Occipital lobe (tissue), 2 donors: Measurements from ENCODE around the gene FTL. TPM values are rescaled to one million over a fixed set of nuclear protein-coding genes. Genes with fewer than 3 reads are reported as not detected.

Experiments
- DNase-seq: peaks from one replicate; lab custom pipeline; 2025; lab: John Stamatoyannopoulos, UW
- total RNA-seq: library from RNA; depleted of rRNA; stranded (reverse); fragments of >200 nt; gene quantifications from one replicate; pipeline ENCODE4 v1.2.3, GENCODE V29; 2014

Gene FTL
- total RNA-seq, 1 donor from 2014 or later: 677 TPM

DNA sequence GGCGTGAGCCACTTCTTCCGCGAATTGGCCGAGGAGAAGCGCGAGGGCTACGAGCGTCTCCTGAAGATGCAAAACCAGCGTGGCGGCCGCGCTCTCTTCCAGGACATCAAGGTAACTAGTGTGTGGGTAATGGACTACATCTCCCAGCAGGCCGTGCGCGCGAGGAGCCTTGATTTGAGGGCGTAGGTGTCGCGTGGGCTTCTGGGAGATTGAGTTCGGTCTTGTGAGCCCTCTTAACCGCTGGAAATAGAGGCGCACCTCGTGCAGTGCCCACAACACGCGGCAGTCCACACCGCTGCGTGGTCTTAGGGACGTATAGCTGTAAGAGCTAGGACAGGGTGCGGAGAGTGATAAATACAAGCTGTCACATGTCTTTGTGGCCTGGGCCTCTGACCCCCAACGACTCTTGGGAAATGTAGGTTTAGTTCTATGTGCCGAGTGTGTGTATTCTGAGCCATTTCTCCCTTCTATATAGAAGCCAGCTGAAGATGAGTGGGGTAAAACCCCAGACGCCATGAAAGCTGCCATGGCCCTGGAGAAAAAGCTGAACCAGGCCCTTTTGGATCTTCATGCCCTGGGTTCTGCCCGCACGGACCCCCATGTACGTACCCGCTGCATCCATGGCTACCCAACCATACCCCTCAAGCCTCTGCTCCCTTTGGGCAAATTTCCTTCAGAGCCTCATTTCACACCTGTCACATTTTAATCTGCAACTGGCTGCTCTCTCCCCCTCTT is 864 bp downstream of the FTL start:
- DNase-seq: peak; percentile 84

DNA sequence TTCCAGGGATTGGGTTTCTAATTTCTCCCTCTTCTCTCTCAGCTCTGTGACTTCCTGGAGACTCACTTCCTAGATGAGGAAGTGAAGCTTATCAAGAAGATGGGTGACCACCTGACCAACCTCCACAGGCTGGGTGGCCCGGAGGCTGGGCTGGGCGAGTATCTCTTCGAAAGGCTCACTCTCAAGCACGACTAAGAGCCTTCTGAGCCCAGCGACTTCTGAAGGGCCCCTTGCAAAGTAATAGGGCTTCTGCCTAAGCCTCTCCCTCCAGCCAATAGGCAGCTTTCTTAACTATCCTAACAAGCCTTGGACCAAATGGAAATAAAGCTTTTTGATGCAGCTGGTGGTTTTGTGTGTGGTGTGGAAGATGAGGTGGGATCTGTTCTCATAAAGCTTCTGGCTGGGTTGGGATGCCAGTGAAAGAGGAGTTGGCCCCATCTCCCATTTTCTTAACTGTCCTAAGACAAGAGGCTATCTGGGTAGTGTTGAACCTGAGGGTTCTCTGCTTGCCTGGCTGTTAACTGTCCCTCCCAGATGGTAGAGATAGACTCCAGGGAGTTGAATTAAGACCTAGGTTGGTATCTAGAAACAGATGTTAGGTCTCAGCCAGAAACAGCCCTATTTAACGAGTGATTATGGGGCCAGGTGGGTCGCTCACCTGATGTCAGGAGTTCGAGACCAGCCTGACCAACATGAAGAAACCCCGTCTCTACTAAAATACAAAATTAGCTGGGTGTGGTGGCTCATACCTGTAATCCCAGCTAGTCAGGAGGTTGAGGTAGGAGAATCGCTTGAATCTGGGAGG is 1.6 kb downstream of the FTL start:
- DNase-seq: no peak

DNA sequence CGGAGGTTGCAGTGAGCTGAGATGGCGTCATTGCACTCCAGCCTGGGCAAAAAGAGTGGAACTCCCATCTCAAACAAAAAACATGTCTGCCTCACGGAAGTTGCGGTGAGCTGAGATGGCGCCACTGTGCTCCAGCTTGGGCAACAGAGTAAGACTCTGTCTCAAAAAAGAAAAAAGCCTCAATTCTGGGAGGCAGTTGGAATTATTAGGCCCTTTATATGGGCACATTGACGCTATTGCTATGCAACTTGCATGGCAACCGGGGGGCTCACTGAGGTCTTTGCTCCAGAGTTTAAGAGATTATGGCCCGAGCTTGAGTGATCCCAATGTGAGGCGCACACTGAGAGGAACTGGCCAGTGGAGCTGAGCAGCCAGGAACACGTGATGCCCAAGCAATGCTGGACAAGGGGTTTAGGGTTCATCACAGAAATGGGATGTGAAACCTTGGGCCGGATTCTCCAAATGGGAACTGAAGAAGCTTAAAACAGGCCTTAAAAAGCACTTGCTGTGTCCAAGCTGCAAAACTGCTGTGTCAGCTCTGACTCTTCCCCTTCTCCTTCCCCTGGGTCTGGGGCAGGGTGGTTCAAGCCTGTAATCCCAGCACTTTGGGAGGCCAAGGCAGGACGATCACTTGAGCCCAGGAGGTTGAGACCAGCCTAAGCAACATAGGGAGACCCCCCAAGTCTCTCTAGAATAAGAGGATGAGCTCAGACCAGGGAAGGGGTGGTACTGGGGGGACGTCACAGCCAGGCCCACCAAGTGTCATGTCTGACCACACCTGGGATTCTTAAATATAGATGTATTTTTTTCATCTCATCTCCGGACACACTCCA is 2.5 kb downstream of the FTL start:
- DNase-seq: no peak

DNA sequence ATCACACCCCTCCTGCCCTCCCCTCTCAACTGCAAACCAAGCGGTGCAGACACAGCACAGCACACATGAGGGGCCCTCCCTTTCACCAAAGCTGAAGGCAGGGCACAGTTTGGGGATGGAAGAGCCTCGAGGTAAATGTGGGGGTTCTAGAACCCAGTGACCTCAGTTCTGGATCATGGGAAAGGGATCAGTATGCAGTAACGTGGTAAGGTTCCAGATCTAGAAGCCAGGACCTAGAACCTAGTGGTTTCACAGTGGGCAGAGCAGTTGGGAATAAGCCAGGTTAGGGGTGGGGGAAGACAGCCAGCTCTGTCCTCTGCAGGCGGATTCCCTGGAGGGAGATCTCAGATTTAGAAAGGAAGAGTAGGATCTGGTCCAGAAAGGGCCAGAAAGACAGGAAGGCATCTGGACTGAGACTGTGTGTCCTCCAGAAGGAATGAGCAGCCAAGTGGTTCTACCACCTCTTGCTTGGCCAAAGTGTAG is 3.1 kb downstream of the FTL start:
- DNase-seq: no peak

DNA sequence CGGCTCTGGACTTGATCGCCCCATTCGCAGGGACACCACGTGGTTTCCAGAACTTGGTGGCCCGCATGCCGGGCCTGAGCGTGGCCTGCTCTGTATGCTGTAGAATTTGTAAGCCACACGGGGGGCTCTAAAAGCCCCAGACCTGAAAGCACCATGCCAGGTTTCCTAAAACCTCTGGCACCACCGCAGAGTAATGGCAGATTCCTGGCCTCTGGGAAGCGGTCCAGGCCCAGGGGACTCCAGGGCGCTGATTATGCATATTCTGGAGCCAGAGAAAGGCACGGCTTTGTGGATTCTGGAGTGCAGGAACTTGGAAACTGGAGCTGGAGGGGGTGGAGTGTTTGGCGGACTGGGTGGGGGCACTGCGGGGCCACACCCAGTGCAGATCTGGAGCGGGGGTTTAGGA is 3.7 kb downstream of the FTL start:
- DNase-seq: no peak

DNA sequence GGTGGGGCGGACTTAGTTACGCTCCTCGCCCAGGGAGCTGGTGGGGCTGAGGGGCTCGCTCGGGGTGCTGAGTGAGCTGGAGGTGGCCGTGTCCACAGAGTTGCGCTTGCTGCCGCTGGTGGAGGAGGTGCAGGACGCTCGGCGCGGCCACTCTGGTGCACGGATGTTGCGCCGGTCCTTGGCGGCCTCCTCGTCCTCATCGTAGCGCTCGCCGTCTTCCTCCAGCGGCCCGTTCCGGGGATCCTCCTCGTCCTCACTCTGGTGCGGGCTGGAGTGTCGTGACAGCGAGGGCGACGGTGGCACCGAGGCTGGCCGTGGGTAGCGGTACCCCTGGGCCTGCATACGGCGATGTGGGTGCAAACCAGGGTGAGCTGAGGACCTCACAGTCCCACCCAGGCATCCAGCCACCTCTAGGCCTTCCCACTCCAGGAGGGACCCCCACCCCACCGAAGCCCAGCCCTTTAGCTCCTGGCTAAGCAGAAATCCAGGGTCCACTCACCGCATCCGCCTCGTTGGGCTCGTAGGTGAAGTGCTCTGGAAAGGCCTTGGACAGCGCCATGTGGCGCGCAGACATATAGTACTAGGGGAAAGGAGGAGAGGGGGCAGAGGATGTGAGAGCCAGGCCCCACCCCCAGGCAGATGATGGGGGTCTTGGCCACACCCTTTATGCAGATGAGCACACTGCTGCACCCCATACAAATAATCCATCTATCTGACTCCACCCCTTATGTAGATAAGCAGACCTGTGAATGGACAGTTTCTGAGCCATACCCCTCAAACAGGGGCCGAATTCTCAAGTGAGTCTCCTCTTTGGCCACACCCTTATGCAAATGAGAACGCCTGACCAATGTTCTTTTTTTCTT is 4.4 kb downstream of the FTL start:
- DNase-seq: no peak

DNA sequence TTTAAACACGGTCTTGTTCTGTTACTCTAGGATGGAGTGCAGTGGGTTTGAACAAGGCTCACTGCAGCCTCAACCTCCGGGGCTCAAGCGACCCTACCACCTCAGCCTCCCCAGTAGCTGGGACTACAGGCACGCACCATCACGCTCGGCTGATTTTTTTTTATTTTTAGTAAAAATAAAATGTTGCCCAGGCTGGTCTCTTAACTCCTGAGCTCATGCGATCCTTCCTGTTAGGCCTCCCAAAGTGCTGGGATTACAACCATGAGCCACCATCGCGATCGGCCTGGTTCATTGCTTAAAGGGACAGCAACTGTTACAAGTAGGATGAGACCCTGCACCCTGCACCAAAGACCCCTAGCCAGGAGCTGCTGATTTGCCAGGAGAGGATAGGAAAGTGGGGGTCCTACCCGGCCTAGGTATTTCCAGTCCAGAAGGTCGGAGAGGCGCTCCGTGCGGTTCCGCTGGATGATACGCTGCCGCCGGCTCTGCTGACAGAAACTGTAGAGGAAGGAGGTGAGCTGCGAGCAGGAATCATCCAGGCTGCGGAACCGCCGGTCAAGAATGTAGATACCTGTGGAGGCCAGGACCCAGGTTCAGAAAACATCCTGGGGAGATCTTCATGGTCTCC is 5.1 kb downstream of the FTL start:
- DNase-seq: no peak

DNA sequence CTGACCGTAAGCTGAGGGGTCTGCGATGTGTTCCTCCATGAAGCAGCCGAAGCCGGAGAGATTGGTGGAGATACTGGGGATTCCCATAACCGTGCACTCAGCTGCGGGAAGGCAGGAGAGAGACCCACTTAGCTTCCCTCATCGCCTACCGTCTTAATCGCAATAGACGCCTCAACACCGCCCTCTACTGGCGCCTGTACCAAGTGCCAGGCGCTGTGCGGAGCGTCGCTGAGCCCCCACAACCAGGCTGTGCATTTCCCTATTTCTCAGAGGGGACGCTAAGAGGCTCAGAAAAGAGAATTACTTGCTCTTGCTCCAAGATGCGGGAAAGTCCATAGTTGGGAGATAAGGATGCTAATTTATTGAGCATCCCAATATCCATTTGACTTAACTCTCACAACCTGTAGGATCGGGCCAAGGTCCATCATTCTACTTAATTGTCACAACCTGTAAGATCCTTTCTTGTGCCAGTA is 5.8 kb downstream of the FTL start:
- DNase-seq: peak; percentile 43

DNA sequence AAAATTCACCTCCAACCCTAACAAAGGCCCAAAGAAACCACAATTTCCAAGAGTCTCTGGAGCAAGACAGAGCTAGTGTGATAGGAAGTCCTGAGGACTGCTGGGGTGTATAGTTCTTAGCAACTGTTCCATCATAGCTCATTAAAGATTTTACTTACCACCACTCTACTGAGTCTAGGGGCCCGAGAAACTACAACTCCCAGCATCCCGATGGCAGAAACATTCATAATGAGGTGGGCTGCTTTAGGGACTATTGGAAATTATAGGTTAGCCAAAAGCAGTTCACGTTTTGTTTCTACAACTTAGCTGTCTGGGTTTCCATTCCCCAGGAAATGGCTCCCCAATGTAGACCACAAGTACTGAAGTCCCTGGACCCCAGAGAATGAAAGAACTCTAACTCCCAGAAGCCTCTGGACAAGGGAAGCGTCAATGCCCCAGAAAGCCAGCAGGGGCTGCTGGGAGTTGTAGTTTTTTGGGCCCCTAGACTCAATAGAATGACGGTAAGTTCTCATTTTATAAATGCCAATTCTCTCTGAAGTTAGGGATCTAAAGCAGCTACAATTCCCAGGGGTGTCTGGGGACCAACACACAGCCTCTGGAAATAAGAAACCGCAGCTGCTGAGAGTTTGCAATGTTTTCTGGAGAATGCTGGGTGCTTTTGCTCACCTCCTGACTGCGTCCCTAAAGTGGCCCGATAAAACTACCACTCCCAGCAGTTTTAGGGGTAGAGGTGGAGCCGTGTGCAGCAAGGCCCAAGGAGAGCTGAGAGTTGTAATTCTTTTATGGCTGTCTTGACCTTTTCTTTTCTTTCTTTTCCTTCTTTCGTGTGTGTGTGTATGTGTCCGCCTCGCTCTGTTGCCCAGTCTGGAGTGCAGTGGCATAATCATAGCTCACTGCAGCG is 11.1 kb downstream of the FTL start:
- no peak for DNase-seq

DNA sequence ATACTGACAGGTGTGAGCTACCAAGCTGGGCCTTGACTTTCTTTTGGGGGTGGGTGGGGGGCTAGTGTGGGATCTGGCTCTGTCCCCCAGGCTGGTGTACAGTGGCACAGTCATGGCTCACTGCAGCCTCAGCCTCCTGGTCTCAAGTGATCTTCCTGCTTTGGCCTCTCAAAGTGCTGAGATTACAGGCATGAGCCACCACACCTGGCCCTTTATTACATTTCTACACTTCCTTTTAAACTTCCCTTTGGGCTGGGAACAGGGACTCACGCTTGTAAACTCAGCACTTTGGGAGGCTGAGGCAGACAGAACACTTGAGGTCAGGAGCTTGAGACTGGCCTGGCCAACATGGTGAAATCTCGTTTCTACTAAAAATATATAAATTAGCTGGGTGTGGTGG is 12.0 kb downstream of the FTL start:
- DNase-seq: no peak

DNA sequence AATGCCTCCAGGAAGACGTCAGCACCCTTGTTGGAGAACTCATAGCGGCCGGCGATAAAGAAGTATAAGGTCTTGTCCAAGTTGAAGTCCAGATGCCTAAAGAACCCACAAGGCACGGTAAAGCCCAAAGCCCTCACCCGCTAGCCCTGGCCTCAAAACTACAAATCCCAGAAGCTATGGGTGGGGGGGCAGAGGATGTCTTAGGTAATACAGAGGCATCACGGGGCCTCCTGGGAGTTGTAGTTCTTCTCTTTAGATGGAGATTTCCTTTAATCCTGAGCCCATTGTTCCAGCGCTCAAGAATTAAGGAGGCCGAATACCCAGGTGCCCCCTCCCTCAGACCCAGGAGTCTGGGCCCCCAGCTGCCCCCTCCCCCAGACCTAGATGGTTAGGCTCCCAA is 17.2 kb downstream of the FTL start:
- DNase-seq: no peak

DNA sequence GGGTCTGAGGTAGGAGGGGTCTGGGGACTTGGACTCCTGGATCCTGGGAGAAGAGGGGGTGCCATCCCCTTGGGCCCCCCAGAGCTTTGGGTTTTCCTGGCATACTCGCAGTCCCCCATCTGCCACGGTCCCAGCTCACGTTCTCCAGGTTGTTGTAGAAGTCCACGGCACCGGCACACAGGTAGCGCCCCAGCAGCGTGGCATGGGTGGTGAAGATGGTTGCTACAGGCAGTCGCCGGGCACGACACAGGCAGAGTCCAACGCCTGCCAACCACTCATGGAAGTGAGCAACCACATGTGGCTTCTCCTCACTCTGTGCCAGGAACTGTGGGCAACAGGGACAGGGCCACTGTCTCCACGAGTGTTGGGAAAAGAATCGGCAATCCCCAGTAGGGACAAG is 20.6 kb downstream of the FTL start:
- no peak for DNase-seq

DNA sequence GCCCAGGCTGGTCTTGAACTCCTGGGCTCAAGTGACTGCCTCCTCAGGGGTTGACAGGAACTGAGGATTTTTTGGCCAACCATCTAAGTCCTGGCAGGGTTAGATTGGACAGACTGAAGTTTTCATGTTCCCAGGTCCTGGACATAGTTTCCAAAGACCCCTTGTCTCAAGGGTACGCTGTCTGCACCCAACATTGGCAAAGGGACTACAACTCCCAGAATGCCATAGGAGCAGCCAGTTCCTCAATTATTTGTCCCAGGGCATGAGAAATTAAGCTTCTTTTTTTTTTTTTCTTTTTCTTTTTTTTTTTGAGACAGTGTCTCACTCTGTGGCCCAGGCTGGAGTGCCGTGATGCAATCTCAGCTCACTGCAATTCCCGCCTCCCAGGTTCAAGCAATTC is 21.1 kb downstream of the FTL start:
- DNase-seq: no peak

DNA sequence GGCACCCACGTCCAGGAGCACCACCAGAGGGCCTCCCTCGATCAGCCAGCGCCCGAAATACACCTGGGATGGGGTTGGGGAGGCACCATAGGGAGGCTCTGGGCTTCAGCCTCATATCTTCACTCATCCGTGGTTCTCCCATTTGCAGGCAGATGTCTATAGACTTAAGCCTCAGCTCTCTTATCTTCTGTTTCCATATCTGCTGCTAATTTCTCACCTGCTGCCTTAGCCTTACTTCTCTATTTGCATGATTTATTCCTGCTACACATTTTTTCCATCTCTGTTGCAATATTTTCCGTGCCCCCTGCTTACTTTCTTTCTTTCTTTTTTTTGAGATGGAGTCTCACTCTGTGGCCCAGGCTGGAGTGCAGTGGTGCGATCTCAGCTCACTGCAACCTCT is 22.2 kb downstream of the FTL start:
- DNase-seq: no peak

DNA sequence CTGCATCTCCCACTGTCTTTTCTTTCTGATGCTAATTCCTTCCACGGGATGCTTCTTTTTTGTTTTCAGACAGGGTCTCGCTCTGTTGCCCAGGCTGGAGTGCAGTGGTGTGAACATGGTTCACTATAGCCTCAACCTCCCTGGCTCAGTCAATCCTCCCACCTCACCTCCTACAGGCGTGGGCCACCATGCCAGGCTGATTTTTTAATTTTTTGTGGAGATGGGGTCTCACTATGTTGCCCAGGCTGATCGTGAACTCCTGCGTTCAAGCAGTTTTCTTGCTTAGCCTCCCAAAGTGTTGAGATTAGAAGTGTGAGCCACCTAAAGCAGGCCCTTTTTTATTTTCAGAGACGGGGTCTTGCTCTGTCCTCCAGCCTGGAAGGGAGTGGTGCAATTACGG is 23.2 kb downstream of the FTL start:
- DNase-seq: no peak

DNA sequence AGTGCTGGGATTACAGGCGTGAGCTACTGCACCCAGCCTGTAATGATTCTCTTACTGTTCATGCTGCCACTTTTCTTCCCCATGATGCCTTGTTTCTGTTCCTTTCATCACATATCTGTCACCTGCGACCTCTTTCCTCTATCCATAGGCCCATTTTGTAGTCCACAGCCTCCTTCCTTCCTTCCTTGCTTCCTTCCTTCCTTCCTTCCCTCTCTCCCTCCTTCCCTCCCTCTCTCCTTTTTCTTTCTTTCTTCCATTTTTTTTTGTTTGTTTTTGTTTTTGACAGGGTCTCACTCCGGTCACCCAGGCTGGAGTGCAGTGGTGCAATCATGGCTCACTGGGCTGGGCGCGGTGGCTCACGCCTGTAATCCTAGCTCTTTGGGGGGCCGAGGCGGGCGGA is 23.8 kb downstream of the FTL start:
- DNase-seq: no peak

DNA sequence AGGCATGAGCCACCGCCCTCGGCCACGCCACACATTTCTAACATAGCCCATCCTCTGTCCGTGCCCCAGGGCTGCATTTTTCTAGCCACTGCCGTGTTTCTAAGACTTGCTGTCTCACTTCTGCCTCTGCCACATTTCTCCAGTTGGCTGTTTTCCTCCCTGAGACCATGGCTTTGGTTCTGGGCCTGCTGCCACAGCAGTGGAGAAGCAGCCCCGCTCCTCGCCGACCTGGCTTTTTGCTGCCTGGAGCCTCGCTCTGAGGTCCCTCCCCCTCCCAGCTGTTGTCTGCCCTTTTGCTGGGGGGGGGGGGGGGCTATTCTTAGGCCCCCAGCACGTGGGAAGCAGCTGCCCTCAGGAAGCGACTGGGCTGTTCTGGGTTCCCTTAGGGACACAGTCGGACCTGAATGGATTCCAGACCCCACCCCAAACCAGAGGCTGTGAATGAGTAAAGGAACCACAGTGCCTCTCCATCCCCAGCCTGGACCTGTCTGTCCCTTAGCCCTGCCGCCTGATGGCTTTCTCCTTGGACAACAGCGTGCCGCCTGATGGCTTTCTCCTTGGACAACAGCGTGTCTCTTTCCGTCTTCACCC is 24.7 kb downstream of the FTL start:
- DNase-seq: no peak

DNA sequence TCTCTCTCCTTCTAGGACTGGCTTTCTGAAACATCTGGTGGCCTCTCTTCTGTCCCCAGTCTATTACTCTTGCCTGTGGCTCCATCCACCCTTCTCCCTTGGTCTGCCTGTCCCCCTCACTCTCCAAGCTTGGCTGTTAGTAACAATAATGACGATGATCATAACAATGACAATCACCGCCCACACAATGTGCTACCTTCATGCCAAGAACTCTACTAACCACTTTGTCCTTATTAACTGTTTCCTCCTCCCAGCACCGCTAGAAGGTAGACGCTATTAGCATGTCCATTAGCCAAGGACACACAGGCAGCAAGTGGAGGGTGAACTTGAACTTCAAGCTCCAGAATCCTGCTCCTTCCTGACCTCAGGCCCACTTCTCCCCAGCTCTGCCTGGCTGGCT is 25.3 kb downstream of the FTL start:
- no peak for DNase-seq

DNA sequence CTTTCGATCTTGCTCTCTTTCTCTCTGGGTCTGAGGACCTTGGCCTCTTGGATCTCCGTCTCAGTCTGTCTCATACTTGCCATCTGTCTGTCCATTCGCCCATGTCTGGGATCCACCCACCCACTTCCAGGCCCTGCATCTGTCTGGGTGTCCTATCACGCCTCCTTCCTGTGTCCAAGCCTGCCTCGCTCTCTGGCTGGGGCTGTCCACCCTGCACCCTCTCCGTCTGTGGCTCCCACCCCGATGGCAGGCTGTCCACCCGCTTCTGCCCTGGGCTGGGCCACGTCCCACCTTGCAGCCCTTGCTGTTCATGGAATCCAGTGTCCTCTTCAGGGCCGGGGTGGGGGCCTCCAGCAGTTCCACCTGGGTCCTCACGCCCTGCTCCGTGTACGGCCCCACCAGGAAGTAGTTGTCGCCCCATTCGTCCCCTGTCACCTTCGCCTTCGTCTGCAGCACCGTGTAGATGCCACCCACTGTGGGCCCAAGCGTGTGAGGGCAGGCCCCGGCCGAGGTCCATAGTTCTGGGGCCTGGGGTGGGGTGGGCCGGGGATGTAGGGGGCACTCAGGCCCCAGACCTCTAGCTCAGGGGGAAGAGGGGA is 26.0 kb downstream of the FTL start:
- no peak for DNase-seq
